GM19455 (cell line): ENCODE results near the gene BAG3.
A peak's percentile ranks its signal among the peaks of the same experiment; 100 is the strongest.
"Not testable (repeated sequence)": the region's sequence is repeated elsewhere in the genome, so short reads cannot be mapped to it uniquely, and the experiment has no call there.

Experiments
- ATAC-seq: cut with Tn5 transposase; IDR thresholded peaks from one replicate; pipeline ENCODE4 v1.9.1; 2021; ENCODE audit not compliant: unreplicated experiment

Gene BAG3

GRCh38 chr10:119640384-119640783 lies 10.8 kb upstream of the BAG3 start:
- ATAC-seq, result no peak

DNA sequence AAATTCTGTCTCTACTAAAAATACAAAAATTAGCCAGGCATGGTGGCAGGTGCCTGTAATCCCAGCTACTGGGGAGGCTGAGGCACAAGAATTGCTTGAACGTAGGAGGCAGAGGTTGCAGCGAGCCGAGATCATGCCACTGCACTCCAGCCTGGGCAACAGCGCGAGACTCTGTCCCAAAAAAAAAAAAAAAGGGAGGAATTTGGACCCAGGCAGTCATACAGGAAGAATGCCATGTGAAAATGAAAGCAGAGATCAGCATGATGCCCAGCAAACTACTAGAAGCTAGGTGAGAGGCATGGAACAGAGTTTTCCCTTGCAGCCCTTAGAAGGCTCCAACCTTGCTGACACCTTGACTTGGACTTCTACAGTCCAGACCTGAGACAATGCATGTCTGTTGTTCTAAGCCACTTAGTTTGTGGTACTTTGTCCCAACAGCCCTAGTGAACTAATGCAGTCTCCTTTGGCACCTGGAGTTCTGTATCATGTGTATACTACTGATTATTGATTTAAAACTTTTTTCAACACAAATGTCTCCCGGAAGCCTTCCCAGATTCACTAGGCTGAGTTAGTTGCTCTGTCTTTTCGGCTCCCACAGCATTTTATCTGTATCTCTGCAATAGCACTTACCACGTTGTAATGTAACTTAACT lies 10.2 kb upstream of the BAG3 start:
- ATAC-seq, result no peak

- no peak for ATAC-seq
These were observed 8.5 kb upstream of the BAG3 start for GRCh38 chr10:119642556-119643111.

- no peak for ATAC-seq
These were observed 7.6 kb upstream of the BAG3 start for GRCh38 chr10:119643306-119644204.

- ATAC-seq, result no peak
These were observed 6.9 kb upstream of the BAG3 start for GRCh38 chr10:119644205-119644814.

- ATAC-seq, result no peak
These were observed 6.2 kb upstream of the BAG3 start for GRCh38 chr10:119644994-119645393.

DNA sequence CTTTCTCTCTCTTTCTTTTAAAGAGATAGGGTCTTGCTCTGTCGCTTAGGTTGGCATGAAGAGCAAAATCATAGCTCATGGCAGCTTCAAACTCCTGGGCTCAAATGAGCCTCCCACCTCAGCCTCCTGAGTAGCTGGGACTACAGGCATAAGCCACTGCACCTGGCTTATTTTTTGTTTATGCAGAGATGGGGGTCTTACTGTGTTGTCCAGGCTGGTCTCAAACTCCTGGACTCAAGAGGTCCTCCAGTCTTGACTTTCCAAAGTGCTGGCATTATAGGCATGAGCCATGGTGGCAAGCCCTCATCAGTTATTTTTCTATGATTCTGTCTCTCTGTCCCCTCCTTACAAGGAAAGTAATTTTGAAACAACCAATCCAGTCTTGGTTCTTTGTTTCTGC lies 1.1 kb upstream of the BAG3 start:
- no peak for ATAC-seq

- ATAC-seq, result peak; percentile 36
These were observed 557 bp downstream of the BAG3 start for GRCh38 chr10:119651514-119652360.

DNA sequence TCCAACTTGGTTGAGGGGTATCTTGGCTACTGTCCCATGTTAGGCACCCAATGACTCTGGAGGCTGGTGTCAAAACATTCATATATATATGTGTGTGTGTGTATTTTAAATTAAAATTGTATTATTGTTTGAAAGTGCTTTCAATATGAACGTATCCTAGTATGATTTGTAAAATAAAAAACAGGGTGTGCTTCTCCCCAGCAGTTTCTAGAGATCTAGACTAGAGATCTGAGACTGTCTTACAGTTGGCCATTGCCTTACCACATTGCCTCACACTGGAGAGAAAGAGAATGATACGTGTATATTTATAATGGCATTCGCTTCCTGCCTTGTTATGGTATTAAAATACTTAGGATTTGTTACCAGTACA lies 1.2 kb downstream of the BAG3 start:
- ATAC-seq, result no peak

- no peak for ATAC-seq
These were observed 2.0 kb downstream of the BAG3 start for GRCh38 chr10:119653209-119653608.

- no peak for ATAC-seq
These were observed 2.7 kb downstream of the BAG3 start for GRCh38 chr10:119653916-119654315.

- ATAC-seq, result no peak
These were observed 3.4 kb downstream of the BAG3 start for GRCh38 chr10:119654540-119654939.

DNA sequence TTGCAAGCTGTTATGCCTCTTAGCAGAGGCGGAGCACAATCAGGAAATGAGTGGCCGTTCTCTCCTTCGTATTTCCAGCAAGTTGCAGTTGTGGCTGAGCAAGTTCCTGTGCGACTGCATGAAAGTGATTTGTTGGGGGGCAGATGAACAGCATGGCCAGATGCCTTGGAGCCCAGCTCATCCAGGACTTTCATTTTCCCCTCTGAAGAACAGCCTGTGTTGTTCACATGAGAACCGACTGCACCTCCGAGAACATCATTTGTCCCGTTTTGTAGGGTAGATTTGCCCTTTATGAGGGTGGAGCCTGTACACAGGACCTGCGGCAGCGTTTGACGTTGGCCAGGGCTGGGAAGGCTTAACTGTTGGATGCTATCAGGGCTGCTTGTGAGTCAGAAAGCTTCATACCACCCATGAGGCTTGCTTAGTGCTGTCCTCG lies 4.4 kb downstream of the BAG3 start:
- no peak for ATAC-seq

- ATAC-seq, result no peak
These were observed 5.6 kb downstream of the BAG3 start for GRCh38 chr10:119656760-119657159.

GRCh38 chr10:119657725-119658124 lies 6.5 kb downstream of the BAG3 start:
- ATAC-seq, result no peak

DNA sequence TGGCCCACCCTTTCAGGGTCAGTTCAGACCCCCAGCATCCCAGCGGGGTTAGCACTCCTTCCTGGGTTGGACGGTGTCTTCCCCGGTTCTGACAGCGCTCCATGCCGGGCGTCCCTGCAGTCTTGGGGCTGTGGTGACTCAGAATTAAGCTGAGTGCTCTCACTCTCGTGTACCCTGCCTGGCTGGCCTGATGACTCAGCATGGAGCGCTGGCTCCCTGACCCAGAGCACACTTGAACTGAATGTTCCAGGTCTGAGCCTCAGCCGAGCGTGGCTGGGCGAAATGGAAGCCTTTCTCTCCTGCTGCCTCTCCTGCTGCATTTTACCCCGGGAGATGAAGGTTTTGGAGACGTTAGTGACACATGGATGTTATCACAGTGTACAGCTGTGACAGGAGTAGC lies 7.1 kb downstream of the BAG3 start:
- ATAC-seq, result no peak

DNA sequence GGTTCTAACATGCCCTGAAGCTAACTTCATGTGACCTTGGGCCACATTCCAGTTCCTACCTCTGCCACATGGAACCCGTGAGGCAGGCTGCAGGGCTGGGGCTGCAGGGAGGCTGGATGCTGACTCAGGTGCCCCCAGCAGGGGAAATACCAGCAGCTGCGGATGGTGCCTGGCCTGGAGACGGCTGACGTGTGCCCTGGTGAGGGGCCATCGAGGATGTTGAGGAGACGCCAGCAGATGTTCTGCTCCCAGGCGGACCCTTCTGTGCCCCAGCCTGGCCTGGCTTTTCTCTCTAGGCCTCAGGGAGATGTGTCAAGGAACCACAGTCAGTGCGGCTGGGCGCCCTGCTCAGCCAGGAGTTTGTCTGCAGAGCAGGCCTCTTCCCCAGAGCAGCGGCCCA lies 8.8 kb downstream of the BAG3 start:
- ATAC-seq, result no peak

DNA sequence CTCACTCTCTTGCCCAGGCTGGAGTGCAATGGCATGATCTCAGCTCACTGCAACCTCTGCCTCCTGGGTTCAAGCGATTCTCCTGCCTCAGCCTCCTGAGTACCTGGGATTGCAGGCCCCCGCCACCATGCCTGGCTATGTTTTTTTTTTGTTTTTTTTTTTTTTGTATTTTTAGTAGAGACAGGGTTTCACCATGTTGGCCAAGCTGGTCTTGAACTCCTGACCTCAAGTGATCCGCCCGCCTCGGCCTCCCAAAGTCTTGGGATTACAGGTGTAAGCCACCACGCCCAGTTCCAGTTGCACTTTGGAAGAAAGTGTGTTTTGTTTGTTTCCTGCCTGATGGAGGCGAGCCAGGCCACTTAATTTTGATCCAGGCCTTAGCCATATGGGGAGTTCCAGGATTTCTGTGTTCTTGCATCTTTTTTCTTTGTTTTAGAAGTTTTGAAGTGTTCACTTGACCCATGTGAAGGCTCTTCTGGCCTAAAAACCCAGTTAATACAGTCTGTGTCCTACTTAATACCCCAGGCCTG lies 11.0 kb downstream of the BAG3 start:
- ATAC-seq, result not testable (repeated sequence)

DNA sequence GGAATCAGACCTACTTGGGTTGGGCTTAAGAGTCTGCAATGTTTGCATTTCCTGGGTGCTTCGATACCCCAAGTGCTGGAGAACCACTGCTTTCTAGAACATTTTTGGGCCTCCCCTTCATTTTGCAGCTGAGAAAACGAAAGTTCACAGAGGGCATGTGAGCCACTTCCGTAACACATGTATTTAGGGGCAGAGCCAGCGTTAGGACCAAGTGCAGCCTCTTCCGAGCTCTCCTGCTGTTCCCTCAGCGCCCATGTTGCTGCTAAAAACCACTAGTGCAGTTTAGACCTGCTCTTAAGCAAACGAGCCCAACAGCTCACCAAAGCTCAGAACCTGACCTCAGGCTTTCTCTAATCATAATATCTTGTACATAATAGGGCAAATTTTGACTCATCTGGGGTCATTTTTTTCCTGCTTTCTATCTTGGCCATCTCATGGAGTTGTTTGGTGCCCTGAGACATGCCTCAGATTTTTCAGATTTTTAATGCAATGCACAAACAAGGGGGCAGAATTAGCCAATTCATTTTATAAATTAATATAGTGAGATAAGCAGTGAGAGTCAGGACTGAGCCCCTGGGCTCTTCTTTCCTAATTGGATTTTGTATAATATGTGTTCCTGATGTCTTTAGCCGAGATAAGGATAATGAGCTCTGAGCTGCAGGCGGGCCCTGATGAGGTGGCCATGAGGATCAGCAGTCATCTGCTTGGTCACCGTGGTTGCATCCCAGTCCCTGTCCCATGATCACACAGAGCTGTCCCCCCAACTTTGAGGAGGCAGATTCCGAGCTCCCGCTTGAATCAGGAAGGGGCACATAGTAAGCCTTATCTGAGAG lies 12.9 kb downstream of the BAG3 start:
- no peak for ATAC-seq
